ENCODE results near the gene CIART.
A peak's percentile ranks its signal among the peaks of the same experiment; 100 is the strongest.
"Not testable (repeated sequence)": the region's sequence is repeated elsewhere in the genome, so short reads cannot be mapped to it uniquely, and the experiment has no call there.

CIART gene

DNA sequence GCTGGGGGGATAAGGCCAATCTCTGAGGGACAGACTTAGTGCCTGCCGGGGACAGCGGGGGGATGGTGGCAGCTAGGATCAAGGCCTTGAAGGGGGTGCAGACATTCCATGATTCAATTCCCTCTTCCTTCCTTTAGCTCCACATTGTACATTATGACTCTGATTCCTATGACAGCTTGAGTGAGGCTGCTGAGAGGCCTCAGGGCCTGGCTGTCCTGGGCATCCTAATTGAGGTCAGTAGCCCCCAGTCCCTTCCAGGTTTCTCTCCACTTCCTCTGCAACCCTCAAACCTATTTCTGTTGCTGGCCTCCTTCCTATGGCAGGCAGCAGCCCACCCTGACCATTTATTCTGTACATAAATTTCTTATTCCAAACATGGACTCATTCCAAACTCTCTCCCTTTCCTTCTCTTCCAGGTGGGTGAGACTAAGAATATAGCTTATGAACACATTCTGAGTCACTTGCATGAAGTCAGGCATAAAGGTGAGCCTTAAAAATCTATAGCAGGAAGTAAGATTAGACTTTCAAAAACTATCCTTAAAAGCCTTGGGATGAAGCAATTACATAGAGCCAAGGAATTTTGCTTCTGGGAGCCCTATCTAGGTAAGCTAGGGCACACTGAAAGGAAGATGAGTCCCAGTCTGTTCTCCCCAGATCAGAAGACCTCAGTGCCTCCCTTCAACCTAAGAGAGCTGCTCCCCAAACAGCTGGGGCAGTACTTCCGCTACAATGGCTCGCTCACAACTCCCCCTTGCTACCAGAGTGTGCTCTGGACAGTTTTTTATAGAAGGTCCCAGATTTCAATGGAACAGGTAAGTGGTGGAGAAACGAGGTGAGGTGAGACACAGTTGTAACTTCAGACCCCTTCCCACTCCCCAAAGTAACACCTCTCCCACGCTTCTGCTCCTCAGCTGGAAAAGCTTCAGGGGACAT is 19.7 kb upstream of the CIART start:
- no peak for DNase-seq

DNA sequence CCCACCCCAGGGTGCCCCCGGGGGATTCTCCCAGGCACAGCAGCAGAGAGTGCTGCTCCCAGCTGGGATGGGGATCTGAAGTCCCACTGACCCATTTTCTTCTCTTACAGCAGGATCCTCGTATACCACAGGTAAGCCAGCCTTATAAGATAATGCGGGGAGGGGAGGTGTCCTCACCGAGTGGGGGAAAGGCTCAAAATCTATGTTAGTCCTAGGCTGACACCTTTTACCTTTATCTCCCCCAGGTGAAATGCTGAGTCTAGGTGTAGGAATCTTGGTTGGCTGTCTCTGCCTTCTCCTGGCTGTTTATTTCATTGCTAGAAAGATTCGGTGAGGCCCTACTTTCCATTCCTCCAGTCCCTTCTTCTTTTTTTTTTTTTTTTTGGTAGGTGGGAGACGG is 18.8 kb upstream of the CIART start:
- no peak for DNase-seq

DNA sequence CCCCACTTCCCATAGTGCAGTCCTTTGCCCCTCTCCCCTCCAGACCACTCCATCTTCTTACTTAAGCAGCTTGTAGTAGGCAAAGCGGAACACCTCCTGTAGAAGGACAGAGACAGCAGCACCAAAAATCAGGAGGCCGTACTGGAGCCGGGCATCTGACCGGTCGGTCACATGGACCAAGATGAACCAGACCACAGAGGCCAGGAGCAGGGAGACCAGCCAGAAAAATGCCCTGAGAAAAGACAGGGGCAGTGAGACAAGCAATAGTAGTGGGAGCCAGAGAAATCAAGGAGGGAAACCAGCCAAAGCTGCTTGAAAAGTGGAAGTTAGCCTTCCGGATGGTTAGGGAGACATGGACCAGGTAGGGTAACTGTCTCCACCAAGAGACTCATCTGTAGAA is 14.5 kb upstream of the CIART start:
- DNase-seq = no peak

DNA sequence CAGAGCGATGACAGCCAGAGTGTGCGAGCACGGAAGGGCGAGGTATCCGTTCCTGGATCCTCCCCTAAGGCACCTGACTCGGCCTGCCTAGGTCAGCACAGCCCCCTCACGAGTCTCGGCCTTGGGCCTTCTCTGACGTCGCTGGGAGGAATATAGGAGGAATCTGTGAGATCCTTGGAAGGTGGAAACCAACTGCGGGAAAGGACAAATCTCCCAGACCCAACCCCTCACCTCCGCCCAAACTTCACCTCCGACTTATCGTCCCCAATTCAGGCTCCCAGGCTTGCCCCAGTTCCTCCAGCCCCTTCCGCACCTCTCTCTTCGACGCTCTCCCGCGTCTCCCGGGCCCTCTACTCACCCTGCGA is 14.0 kb upstream of the CIART start:
- DNase-seq = no peak

DNA sequence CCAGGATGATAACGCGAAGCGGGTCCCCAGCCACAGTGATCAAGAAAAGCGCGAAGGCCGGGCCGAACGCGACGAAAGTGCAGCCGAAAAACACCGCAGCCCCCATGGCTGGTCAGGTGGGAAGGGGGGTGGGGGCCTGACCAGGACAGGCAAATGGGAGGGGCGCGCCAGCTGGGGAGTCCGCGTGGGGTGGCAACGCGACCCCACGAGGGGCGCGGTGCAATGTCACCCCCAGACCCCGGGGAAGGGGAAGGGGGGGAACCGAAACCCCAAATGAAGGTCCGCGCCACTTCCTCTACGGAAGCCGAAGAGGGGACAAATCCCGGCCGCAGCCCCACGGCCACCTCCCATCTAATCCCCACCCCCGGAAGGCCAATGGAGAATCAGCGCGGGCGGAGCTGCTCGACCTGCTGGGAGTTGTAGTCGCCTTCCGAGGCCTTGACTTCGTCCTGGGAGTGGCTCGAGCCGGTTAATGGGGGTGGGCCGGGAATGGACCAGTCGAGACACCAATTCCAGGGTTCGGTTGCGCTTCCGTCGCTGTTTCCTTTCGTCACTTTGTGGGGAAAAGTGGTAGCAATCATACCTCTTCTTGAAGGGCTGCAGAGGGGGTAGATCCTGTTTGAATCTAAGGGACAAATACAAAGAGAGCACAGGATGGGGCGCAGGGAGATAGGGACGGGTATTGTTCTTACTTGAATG is 13.5 kb upstream of the CIART start, which contains the start of gene APH1A:
APH1A (minus strand) TSS at position 312 of the 699 bp plus-strand sequence; CDS start at position 106, 206 bp downstream.
- DNase-seq = peak; percentile 93

DNA sequence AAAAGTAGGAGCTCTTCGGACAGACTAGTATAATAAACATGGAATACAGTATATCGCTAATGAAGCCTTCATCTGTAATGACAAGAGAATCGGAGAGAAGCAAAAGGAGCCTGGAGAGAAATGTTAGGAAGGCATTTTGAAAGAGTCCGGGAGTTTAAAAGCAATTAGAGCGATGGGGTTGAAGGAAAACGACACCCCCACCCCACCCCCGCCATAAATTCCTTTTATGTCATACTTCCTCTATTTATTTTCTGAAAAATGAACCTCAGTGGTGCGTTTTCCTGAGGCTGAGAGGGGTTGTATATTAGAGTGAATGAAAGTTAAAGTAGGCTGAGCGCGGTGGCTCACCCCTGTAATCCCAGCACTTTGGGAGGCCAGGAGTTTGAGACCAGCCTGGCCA is 12.9 kb upstream of the CIART start:
- no peak for DNase-seq

DNA sequence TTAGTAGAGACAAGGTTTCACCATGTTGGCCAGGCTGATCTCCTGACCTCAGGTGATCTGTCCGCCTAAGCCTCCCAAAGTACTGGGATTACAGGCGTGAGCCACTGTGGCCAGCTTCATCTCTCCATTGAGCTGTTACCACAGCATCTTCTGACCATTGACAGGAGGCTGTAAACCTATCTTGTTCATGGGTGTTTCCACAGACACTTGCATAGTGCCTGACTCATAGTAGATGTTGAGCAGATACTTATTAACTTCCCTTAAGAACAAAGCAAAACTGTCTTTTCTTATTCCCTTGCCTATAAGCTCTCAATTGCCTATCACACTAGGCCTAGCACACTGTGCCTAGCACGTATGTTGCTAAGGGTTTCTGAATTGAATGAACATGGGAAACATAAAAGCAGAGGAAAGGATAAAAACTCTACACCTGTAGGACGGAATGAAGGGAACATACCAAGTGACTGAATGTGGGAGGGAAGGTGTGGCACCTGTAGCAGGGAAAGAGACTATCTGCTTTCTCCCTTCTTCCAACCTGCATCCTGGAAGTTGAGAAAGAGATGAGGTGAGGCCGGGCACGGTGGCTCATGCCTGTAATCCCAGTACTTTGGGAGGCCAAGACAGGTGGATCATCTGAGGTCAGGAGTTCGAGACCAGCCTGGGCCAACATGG is 10.9 kb upstream of the CIART start:
- no peak for DNase-seq

DNA sequence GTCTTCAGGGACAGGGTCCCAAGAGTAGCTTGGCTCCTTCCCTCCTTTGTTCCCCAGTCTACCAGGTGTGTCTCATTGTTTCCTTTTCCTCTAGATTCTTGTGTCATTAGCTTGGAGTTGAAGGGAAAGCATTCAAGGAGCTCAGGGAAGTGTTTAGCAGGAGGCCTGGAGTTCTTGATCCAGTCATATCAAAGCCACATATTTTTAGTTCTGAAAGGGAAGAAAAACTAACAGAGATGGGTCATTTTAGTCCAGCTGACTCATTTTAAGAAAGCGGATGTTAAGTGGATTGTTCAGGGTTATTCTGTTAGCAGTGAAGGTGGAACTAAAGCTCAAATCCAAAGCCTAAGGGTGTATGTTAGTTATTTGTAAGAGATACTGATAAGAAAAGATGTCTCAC is 9.0 kb upstream of the CIART start:
- no peak for DNase-seq

DNA sequence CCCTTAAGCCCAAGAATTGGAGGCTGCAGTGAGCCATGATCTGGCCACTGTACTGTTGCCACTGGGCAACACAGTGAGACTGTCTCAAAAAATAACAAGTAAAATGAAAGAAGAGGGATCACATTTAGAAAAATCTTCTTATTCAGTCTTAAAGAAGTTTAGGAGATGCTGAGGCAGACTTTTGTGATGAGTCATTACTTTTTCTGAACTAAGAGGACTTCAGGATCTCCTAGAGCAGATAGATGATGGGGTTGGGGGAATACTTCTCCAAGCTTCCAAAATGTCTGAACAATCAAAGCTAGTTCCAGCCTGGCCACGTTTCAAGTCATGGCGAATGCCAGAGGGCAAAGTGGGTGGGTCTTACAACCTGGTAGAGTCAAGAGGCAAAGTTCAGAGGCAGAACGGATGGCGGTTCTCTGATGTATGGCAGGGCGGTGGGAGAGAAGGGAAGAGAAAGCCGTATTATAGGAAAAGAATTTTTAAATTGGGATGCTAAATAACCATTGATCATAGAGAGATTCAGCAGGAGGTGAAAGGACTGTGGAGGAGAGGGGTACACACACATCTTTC is 2.1 kb upstream of the CIART start:
- no peak for DNase-seq

DNA sequence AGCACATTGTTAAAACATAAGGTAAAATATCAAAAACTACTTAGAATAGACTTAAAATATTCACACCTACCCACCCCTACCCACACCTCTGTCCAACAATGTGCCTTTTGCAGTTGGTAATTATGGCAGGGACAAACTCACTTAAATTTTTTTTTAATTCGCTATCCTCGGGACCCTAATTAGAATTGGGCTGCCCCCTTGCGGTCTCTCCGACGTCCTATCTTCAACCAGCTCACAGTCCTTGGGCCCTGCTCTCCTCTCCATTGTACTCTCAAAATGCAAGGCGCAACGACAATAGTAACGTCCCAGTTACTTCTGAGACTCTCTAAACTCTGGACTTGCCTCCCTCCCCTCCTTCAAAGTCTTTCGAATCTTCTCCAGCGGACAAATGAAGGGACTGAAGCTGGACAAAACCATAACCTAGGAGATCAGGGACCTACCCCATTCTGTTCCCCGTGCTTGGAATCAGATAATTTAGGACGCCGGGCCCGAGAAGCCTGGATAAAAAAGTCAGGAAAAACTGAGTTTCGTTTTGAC is 1.1 kb upstream of the CIART start:
- peak; percentile 48 for DNase-seq

DNA sequence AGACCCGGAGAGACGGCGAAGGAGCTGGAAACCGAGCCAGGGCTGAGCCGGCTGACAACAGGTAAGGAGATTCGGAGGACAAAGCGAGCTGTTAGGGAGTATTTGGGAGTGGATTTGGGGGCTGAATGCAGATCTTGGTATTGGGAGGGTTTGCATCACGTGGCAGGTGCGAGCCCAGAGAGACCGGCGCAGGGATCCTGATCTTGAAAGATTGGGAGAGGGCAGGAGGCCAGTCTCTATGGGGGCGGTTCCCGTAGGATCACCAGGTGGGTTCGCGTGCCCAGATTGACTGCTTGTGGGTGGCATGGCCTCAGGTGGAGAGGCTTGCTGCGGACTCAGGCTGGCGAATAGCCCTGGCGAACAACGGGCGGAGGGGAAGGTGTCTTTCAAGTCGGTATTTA is 204 bp downstream of the CIART start:
- DNase-seq = peak; percentile 67

DNA sequence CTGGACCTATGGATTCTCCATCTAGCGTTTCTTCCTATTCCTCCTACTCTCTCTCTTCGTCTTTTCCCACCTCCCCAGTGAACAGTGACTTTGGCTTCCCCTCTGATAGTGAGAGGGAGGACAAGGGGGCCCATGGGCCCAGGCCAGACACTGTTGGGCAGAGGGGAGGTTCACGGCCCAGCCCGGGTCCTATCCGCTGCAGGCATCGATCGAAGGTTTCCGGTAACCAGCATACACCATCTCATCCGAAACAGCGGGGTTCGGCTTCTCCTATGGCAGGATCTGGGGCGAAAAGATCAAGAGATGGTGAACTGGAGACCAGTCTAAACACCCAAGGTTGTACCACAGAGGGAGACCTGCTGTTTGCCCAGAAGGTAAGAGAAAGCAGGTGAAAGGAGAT is 906 bp downstream of the CIART start:
- no peak for DNase-seq

DNA sequence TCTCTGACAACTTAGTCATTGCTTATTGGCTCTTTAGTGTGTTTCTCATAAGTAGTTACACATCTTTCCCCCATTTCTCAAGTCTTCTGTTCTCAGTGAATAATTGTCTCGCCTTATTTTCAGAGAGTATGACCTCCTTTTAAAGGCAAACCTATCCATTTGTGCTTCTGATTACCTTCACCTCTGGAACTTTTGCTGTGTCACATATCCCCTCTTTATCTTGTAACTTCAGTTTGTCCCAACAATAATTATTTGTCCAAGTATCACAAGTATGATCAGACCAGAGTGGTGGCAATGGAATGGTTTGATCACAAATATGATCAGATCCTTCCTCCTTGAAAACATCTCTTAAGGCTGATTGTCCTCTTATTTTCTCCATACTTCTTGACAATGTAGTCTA is 6.0 kb downstream of the CIART start:
- no peak for DNase-seq

DNA sequence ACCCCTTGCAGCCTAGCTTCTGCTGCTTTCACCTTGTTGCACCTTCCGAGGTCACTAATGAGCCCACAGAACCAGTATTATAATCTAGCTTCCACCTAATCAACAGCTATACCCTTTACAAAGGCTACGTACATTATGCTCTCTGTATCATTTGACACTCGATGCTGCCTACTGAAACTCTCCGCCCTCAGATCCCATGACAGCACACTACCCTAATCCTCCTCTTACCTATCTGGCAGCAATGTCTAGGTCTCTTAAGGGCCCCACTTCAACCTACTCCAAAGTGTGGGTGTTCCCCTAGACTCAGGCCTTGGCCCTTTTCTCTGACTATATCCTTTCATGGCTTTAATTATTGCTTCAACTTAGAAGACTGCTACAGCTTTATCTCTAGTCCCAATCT is 6.5 kb downstream of the CIART start:
- DNase-seq = no peak

DNA sequence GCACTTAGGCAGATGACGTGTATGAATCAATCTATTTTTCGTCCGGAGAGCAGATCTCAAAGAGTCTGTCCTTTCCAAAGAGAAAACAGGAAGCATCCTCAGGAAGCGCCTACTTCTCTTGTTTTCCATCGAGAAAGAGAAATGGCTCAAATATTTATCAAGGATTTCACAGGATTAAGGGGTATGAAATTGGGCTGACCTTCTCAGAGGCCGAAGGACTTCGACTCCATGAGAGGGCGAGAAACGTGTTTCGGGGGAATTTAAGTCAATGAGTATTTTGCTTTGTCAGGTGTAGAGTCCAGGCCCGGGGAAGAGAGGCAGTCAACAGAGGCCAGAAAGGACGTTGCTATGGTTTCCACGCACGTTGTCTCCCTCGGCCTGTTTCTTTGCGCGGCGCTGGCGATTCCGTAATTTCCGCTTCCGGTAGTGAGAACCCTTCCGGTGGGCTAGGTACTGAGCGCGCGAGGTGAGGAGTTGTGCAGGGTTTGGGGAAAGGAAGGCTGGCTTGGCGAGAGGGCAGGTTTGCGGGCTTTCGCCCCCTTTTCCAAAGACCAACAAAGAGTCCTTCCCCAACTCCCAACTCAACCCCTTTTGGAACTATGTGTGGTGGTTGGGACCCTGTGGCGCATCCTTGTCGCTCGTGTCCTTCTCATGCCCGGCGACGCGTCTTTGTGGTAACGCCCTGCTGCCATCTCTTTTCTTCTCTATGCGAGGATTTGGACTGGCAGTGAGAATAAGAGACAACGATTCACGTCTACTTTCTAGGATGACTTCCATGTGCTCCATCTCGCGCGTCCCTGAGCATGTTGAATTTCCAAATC is 11.3 kb downstream of the CIART start, which contains the start of gene MRPS21:
MRPS21 (plus strand) TSS at position 429 of the 821 bp plus-strand sequence. CDS start 506 bp downstream, outside the sequence.
- peak; percentile 64 for DNase-seq

DNA sequence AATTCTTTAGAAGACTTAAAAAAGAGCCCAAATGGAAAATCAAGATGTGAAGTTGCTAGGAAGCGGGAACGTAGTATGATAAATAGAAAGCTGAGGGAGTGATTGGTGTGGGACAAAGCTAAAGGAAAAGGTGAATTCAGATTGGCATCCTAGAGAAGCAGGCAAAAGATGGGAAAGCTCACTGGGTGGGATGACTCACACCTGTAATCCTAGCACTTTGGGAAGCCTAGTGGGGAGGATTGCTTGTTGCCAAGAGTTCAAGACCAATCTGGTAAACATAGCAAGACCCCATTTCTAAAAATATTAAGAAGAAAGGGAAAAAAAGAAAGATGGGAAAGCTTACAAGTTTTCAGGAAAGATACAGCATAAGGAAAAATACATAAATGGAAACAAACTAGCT is 13.1 kb downstream of the CIART start:
- no peak for DNase-seq

DNA sequence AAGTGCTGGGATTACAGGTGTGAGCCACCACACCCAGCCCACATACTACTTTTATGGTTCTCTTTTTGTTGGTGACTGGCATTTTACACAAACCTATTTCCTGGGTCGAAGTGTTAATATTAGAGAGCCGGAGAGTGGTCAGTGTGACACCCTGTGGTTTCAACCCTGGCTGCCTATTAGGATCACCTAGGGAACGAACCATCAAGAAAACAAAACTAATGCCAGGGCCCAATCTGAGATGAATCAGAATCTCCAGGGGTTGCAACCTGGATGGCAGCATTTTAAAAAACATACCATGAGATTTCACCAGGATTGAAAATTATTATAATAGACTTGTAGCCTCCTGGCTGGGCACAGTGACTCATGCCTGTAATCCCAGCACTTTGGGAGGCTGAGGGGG is 17.4 kb downstream of the CIART start:
- DNase-seq = no peak

DNA sequence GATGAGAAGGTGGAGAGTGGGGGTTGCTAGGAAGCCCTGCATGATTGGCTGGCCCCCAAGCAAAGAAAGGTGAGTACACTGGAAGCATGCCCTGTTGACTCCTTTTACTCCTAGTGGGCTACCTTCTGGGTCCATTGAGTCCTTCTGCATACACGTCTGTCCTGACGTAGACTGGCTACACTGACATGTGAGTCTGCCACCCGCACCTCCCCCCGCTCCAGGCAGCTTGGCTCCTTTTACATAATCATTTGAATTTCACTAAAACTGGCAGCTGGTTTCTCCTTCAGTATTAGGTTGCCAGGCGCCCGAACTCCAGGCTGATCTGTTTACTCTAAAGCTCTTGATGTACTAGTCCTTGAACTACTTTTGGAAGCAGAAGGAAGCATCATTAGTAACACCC is 20.0 kb downstream of the CIART start:
- no peak for DNase-seq

DNA sequence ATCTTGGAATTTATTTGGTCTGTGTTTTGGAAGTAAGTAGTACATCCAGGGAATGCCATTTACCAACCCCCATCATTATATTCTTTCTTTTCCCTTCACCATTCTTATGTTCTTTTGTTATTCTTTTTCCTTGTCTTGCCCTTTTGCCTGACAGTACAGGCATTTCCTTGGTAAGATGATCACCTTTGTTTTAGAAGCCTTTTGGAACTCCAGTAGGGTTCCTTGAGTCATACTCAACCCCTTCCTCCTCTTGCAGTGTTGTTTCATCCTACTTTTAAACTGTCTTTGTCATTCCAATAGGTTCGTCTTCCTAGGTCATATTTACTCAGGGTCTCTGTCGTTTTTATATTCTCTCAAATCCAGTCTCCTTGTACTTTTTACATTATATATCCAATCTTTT is 20.5 kb downstream of the CIART start:
- no peak for DNase-seq

DNA sequence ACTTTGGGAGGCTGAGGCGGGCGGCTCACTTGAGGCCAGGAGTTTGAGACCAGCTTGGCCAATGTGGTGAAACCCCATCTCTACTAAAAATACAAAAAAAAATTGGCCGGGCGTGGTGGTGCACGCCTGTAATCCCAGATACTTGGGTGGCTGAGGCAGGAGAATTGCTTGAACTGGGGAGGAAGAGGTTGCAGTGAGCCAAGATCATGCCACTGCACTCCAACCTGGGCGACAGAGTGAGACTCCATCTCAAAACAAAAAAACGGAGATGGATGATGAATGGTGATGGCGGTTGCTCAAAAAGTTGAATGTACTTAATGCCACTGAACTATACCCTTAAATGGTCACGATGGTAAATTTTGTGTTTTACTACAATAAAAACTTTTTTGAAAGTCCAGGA is 26.2 kb downstream of the CIART start:
- not testable (repeated sequence) for DNase-seq

DNA sequence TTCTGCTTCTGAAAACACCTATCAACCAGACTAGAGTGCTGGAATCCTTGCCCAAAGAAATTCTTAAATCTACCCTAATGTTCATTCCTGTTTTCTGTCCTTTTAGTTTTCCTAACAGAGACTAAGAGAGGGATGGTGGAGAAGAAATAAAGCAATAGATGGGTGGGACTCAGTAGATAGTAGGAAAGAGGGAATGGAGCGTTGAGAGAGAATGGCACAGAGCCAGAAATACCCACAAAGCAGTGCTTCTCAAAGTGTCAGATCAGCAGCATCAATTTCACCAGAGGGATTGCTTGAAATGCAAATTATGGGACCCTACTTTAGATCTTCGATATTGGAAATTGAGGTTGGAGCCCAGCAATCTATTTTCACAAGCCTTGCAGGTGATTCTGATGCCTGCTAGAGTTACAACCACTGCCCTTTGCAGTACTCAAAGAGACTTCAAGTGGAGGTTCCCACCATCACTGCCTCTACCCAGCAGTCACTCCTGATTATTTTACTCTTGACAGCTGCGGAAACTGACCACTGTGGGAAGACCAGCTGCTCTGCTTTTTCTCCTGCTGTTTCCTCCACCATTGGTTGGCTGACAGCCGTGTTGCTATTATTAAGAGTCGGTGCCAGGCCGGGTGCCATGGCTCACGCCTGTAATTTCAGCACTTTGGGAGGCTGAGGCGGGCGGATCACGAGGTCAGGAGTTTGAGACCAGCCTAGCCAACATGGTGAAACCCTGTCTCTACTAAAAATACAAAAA is 27.6 kb downstream of the CIART start:
- peak; percentile 41 for DNase-seq

Measured in NCI-H2081 treated with DMSO at 0.1 percent for 48 hours (cell line).